OCI-LY3 (cell line): Measurements from ENCODE around the gene AQP2.

Experiments
- CTCF ChIP-seq: fragments of 200-600, 300-600 bp; sonication (generic); IDR thresholded peaks from 2 replicates; pipeline ENCODE4 v1.5.1; 2014; ENCODE audit warnings: antibody characterized with exemption, low read length, low read depth
- EZH2phosphoT487 ChIP-seq: fragments of 200-600 bp; shearing (Covaris generic); IDR thresholded peaks from 2 replicates; pipeline ENCODE4 v1.6.1; 2018; ENCODE audit warnings: antibody characterized with exemption, mixed run types, low read depth

DNA sequence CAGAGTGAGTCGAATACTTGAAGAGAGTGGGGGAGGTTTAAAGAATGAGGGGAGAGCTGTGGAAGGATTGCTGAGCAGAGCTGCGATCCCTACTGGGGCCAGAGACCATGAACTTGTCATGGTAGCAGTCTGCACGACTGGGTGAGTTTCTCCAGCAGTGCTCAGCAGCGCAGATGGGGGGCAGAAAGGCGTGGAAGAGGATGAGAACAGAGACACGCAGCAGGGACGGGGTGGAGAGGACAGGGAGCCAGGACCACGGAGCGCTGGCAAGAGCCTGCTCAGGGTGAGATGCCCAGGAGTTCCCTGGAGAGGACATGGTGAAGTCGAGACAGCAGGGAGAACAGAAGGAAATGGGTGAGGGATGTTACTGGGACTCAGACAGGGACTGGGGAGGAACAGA, 20.1 kb downstream of the AQP2 start:
- TF ChIP-seq CTCF (no peak), EZH2phosphoT487 (no peak)
